DMS79 (cell line): ENCODE data around the gene RNFT2.
"Not testable (repeated sequence)": the region's sequence is repeated elsewhere in the genome, so short reads cannot be mapped to it uniquely, and the experiment has no call there.

ENCODE experiments used
- DNase-seq: peaks from one replicate; lab custom pipeline; 2025; lab: John Stamatoyannopoulos, UW

RNFT2 gene

DNA sequence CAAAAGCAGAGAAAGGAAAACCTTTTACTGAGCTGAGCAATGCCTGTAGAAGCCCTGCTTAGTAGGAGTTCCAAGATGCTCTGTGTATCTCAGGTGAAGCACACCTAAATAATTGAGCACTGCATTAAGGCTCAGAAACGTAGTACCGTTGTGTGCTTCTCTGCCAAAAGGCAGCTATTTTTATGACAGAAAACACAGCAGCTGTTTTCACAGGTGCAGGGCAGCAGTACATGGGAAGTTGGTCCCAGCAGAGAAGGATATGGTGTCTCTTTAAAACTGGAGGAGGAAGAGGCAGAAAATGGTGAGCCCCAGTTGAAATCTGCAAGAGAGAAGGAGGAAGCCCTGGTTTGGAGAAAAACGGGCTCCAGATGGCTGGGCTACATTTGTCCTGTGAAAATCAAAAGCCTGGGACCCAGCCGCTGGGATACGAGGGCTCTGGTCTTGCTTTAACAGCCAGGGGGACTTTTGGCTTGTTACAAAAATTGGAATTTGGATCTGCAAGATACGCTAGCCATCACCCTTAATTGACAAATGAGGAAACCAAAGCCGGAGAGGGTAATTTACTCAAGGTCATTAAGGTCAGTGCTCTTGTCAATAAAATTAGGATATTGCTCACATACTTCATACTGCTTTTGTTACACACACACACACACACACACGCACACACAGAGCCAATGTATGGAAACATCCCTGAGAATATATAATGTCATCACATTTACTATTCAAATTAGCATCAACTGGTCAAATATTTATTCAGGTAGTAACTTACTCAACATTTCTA, 27.6 kb upstream of the RNFT2 start:
- no peak for DNase-seq

DNA sequence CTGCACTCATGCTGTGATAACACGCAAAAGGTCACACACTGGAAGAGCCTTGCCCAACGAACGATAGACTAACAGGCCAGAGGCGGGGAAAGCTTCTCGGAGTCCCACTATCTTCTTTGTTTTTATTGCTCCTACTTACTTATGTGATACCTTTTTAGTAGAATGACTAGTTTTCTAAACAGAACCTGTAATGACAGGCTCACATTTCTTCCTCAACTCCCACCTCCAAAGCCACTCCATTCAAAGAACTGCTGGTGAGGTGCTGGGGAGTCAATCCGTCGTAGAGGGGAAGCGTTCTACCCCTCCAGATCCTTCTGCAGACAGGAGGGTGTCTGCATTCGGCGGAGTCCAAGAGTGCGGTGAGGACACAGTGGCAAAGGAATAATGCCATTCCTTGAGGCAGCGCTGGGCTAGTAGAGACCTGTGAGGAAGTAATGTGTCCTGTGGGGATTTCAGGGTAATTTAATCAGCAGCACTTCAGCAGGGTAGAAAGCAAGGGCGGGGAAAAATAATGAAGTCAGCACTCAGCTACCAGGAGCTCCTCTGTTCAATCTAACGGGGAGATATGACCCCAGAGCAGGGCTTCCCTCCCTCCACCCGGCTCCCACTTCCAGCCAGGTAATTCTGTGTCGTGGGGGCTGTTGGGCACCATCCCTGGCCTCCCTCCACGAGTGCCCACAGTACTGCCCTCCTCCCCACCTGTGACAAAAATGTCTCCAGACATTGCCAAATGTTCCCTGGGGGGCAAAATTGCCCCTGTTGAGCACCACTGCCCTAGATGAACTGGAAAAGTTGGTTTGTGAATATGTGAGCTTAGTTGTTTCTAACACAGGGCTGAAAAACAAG, 25.4 kb upstream of the RNFT2 start:
- DNase-seq: peak; percentile 82

DNA sequence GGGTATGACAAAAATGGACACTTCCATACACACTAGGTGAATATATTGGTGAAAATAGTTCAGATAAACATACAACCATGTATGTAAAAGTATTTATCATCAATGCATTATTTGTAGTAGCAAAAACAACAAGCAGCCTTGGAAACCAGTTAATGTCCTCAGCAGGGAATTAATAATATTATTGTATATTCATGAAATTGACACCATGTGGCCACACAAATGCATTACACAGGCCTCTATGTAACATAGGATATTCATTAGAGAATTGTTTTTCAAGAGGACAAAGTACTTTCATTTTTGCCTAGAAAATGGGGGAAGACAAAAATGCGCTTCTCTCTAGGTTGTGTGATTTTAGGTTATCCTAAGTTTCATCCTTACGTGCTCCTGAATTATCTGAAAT, 24.6 kb upstream of the RNFT2 start:
- no peak for DNase-seq

DNA sequence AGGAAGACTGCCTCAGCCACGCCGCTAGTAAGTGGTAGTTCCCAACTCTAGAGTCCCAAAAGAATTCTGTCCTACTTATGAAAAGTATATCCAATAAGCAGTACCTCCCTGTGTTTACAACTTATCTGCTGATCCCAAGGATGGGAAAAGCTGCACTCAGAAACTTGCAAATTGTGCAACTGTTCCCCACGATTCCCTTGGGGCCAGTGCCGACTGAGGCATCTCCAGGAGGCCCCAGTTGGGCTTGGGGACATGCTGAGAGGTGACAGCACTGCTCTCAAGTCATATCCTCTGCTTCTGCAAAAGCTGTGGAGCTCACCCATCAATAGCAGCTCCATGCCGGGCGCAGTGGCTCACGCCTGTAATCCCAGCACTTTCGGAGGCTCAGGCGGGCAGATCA, 23.9 kb upstream of the RNFT2 start:
- DNase-seq: no peak

GRCh38 chr12:116717466-116718437, 20.4 kb upstream of the RNFT2 start:
- peak; percentile 73 for DNase-seq

GRCh38 chr12:116718655-116719454, 19.3 kb upstream of the RNFT2 start:
- peak; percentile 83 for DNase-seq

DNA sequence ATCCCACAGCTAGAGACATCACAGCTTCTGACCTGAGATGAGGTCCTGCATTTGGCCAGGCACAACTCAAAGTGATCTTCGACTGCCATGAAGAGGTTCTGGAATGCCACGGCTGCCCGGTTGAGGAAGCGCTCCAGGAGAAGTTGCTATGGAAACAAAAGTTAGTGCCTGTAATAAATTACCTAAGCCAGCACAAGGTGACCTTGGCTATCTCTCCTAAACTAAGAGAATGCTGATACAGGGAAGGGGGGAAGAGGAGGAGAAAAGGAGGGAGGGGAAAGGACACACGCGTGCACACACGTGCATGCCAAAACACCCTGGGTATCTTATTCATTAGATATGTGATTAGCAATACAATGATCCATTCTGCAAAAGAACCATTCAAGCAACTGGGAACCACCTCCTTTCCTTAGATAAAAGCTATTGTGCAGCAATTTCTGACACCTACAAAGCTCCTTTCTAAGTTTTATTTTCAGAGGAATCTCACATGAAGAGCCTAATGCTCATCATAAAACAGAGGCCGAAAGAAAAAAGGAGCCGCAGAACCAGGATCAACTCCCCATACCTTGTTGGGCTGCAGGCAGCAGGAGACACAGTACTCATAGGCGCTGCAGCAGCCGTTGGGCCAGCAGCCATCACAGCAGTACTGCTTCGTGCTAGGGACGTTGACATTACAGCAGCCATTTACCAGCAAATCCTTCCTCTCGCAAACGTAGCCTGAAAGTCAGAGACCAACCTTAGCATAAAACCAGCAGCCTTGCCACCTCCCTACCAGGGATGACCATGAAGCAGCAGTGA, 18.2 kb upstream of the RNFT2 start:
- no peak for DNase-seq

GRCh38 chr12:116722245-116722644, 15.9 kb upstream of the RNFT2 start:
- no peak for DNase-seq

DNA sequence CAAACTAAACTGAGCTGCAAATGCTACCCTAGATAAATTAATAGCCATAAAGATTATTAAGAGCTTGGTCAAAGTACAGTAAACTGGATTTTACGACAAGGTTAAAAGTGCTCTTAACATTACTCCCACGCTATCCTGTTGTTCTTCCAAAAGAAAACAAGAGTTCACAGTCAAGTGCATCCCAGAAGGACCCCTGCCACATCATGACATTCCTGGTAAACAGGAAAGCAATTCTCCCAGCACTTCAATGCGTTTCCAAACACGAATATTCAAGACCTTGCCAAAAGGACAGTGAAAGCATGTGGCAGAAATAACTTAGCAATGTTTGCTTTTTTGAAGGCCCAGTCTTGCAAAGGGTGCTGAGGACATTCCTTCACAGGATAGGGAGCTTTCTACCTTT, 11.4 kb upstream of the RNFT2 start:
- peak; percentile 69 for DNase-seq

DNA sequence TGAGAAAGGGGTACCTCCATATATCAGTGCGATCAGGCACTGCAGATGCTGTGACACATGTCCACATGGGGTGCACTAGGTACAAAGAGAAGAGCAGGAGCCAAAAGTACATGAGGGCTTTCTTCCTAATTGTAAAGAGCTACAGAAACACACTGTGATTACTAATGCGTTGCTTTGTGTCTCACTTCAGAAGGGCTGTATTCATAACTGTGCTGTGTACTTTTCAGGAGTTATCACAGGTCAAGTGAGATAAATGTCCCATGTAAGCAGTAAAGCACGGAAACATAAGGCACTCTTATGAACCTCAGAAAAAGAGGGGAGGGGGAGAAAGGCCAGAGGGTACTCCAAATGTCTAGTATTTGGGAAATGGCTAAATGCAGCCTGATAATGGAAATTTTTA, 10.9 kb upstream of the RNFT2 start:
- peak; percentile 41 for DNase-seq

- DNase-seq: peak; percentile 92
These were observed 10.2 kb upstream of the RNFT2 start for GRCh38 chr12:116727891-116728290.

DNA sequence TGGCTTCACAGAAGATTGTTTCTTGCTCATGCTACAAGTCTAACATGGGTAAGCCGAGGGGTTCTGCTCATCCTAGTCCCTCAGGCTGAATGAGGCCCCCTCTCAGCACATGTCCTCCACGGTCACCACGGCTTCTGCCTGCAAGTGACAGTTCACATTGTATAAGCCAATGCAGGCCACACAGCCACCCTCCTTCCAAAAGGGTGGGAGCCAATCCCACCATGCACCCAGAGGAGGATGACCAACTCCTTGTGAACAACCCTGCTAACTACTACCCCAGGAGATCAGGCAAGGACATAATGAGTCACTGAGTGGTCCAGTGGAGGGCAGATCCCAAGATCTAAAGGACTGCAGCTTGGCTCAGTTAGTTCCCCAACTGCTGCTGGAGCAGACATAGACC, 6.3 kb upstream of the RNFT2 start:
- DNase-seq: no peak

GRCh38 chr12:116734156-116734768, 3.9 kb upstream of the RNFT2 start:
- DNase-seq: no peak

DNA sequence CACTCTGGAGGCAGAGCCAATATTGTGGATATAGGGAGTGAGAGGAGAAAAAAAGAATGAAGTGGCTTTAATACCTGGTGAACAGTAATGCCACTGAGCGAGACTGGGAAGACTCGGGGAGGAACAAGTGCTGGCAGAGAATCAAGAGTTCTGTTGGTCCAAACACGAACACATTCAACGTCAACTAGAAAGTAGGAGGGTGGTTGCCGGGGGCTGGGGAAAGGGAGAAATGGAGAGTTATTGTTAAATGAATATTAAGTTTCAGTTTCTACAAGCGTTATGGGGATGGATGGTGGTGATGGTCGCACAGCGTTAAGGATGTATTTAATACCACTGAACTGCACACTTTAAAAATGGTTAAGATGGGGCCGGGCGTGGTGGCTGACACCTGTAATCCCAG, 3.0 kb upstream of the RNFT2 start:
- DNase-seq: no peak

DNA sequence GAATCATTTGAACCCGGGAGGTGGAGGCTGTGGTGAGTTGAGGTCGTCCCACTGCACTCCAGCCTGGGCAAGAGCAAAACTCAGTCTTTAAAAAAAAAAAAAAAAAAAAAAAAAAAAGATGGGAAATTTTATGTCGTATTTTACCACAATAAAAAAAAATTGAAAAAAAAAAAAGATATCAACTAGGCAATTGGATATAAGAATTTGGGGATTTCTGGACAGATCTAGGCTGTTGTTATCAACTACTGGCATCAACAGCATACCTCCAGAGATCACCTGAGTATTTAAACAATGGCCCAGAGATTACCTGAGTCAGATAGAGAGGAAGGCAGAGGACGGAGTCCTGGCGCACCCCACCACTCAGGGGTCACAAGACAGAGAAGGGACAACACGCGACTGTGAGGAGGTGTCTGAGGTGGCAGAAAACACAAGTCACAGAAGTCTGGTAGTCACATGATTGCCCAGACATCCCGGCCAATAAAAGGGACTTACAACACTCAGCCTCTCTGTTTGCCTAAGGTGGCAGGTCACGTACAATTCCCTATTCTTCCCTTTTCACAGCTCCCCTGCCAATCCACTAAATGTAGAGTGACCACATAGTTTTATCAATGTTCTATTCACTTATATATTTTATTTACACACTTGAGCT, 2.0 kb upstream of the RNFT2 start:
- no peak for DNase-seq

- DNase-seq: no peak
These were observed 947 bp upstream of the RNFT2 start for GRCh38 chr12:116736962-116737773.

DNA sequence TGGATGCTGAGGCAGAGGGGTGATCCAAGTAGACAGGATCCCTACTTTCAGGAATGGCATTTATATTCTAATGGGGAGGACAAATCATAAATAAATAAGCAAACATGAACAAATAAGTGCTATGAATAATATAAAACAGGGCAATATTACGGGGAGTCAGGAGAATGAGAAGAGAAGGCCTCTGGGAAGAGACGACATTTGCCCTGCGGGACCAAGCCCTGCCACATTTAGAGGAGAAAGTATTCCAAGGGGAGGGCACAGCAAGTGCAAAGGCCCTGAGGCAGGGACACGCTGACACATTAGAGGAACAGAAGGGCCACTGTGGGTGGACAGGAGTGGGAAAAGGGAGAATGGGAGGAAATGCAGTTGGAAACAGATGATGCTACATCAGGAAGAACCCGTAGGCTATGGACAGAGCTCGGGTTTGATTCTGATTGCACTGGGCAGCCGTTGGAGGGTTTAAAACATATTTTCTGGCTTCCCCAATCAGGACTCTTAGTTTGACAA, 1.3 kb downstream of the RNFT2 start:
- no peak for DNase-seq

GRCh38 chr12:116742787-116743186, 4.7 kb downstream of the RNFT2 start:
- not testable (repeated sequence) for DNase-seq
